Esophagus squamous epithelium (tissue), 4 donors: ENCODE measurements around the gene ARRDC5.
"Not testable (repeated sequence)": the region's sequence is repeated elsewhere in the genome, so short reads cannot be mapped to it uniquely, and the experiment has no call there.

Experiments
- POLR2A ChIP-seq, 4 donors: fragments of 450-650 bp; IDR thresholded peaks; one replicate each; pipeline ENCODE4 v1.6.1; 2017; ENCODE audit warnings: antibody characterized with exemption in 4 of 4, mild to moderate bottlenecking in 4 of 4, moderate library complexity in 3 of 4
- TF ChIP-seq, protein P1 (sequence below), 6 experiments: fragments of 450-650 bp in 4 of 6; fragments of 200-600 bp in 2 of 6; sonication (generic) in 2 of 6; IDR thresholded peaks; one replicate each; pipeline ENCODE4 v1.5.1; 2016 to 2019; ENCODE audit warnings: antibody characterized with exemption in 6 of 6, mild to moderate bottlenecking in 4 of 6, moderate library complexity in 4 of 6

DNA sequence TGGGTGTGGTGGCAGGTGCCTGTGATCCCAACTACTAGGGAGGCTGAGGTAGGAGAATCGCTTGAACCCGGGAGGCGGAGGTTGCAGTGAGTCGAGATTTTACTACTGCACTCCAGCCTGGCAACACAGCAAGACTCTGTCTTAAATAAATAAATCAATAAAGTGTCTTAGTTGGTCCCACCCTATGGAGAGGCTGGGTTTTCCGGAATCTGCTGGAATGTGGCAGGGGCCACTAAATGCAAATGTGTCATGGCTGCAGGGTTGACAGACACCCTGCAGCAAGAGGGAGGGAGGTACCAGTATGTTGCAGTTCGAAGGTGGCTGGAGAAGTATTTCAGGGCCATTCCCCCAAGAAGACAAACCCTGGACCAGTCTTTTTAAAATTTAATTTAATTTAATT, 17.7 kb downstream of the ARRDC5 start:
- TF ChIP-seq, protein P1, sequence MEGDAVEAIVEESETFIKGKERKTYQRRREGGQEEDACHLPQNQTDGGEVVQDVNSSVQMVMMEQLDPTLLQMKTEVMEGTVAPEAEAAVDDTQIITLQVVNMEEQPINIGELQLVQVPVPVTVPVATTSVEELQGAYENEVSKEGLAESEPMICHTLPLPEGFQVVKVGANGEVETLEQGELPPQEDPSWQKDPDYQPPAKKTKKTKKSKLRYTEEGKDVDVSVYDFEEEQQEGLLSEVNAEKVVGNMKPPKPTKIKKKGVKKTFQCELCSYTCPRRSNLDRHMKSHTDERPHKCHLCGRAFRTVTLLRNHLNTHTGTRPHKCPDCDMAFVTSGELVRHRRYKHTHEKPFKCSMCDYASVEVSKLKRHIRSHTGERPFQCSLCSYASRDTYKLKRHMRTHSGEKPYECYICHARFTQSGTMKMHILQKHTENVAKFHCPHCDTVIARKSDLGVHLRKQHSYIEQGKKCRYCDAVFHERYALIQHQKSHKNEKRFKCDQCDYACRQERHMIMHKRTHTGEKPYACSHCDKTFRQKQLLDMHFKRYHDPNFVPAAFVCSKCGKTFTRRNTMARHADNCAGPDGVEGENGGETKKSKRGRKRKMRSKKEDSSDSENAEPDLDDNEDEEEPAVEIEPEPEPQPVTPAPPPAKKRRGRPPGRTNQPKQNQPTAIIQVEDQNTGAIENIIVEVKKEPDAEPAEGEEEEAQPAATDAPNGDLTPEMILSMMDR (IDR thresholded peaks at IDR 0.05), result not testable (repeated sequence)
- TF ChIP-seq POLR2A (IDR thresholded peaks at IDR 0.05), result not testable (repeated sequence)
